Aorta (tissue), 5 donors: ENCODE data around the gene TRIM61. TPM values are rescaled to one million over a fixed set of nuclear protein-coding genes. Genes with fewer than 3 reads are reported as not detected.
A peak's percentile ranks its signal among the peaks of the same experiment; 100 is the strongest.
"Not testable (repeated sequence)": the region's sequence is repeated elsewhere in the genome, so short reads cannot be mapped to it uniquely, and the experiment has no call there.

Experiments
- ATAC-seq: fragments of 200-7000 bp; cut with Tn5 transposase; one replicate; pipeline ENCODE4 v1.9.1; 2022; ENCODE audit warnings: moderate library complexity; ENCODE audit not compliant: low FRiP score
- DNase-seq, 2 donors: peaks; one replicate each; pipeline ENCODE4 v3.0.0-alpha.2; 2020
- H3K27ac ChIP-seq, 2 donors: one replicate each; pipeline ENCODE4 v1.5.1; 2013; ENCODE audit warnings: low read length in 2 of 2, mild to moderate bottlenecking in 2 of 2, moderate library complexity in 2 of 2, control low read depth in 1 of 2, inconsistent platforms in 1 of 2, low read depth in 1 of 2
- H3K27me3 ChIP-seq, 2 donors: one replicate each; pipeline ENCODE4 v1.6.1; 2013; ENCODE audit warnings: control low read depth in 1 of 2, low read length in 1 of 2, mild to moderate bottlenecking in 1 of 2, moderate library complexity in 1 of 2; ENCODE audit not compliant: insufficient read depth in 2 of 2, control insufficient read depth in 1 of 2
- H3K36me3 ChIP-seq, 2 donors: one replicate each; pipeline ENCODE4 v1.6.1; 2013; ENCODE audit warnings: control low read depth in 1 of 2, low read length in 1 of 2, mild to moderate bottlenecking in 1 of 2; ENCODE audit not compliant: insufficient read depth in 2 of 2, control insufficient read depth in 1 of 2
- H3K4me1 ChIP-seq, 2 donors: one replicate each; pipeline ENCODE4 v1.6.1; 2013; ENCODE audit warnings: low read length in 2 of 2, control low read depth in 1 of 2, mild to moderate bottlenecking in 1 of 2, moderate library complexity in 1 of 2; ENCODE audit not compliant: insufficient read depth in 2 of 2, control insufficient read depth in 1 of 2
- H3K4me3 ChIP-seq, 2 donors: one replicate each; pipeline ENCODE4 v1.5.1; 2013; ENCODE audit warnings: low read length in 2 of 2, control low read depth in 1 of 2, mild to moderate bottlenecking in 1 of 2
- H3K9me3 ChIP-seq: one replicate; pipeline ENCODE4 v1.6.1; 2013; ENCODE audit warnings: mild to moderate bottlenecking, low read length; ENCODE audit not compliant: control insufficient read depth
- WGBS, 2 donors: extraction: QIAGEN DNeasy Blood & Tissue Kit; methylation state at CpG; one replicate each; pipeline ENCODE4 v1.1.7; 2013; 5-methylcytosine and 5-hydroxymethylcytosine counted together
- intact Hi-C, 2 donors: fragments of 100-400 bp; cut with DNase I; formaldehyde crosslinking; loops; one replicate each; pipeline versions ENCODE4 v1.14.2 to v1.15.0; 2022
- long read RNA-seq, 2 donors: library from polyadenylated mRNA; unstranded; transcript quantifications; one replicate each; pipeline ENCODE4 v2.0.0, GENCODE V29; 2020 to 2021
- polyA plus RNA-seq, 2 donors: library from polyadenylated mRNA; stranded (reverse); fragments of 200-250 nt; gene quantifications; one replicate each; pipeline ENCODE4 v1.2.3, GENCODE V29; 2013
- total RNA-seq, 2 donors: library from RNA; stranded (reverse); fragmentation: NEBNext Ultra II Directional; extraction: Animal tissue kit (Norgen Biotek cat#: 25700); gene quantifications; one replicate each; pipeline ENCODE4 v1.2.1, GENCODE V29; 2021
- donor health status: healthy with polysubstance abuse.
- donor health status: Bipolar disorder and iron deficiency.
- donor health status: DM: no; HTN: no; CAD: no.
- donor health status: DM: no; HTN: no; CAD: no.
- donor health status: DM: yes; HTN: yes; CAD: no.

Gene TRIM61
- total RNA-seq (under 1 TPM; 0.81 to 0.94 TPM), polyA plus RNA-seq (under 1 TPM; 0.50 to 0.56 TPM)
- long read RNA-seq, donor 1, partial matches to known transcripts, result 1 of 2 reads
- long read RNA-seq, donor 1, other reads (novel, unspliced or antisense), result 1 of 2 reads
- long read RNA-seq, donor 2, result 0 reads

GRCh38 chr4:164977243-164978164, at the start of gene TRIM61:
Gene TRIM61, minus strand, starts transcription at chr4:164977657. Its CDS starts 7,655 bp downstream, at chr4:164970002.
- no peaks in the 10 kb centered on the region for H3K36me3 ChIP-seq
- DNase-seq (peak; percentile 53 to 86), ATAC-seq (peak; percentile 73)
- peak within 1 kb of the TSS; percentile 15 to 38 for H3K4me3 ChIP-seq
- H3K9me3 ChIP-seq, result peaks cover 4% of the 10 kb centered on the region
- WGBS, 2 donors, result 12 to 16% methylated on average over 27 of the region's 27 CpGs
- no peak within 1 kb of the TSS for H3K27ac ChIP-seq
- intact Hi-C loops, result no loop called here
- no peaks in the 10 kb centered on the region for H3K4me1 ChIP-seq
- H3K27me3 ChIP-seq, result no peaks in the 10 kb centered on the region

DNA sequence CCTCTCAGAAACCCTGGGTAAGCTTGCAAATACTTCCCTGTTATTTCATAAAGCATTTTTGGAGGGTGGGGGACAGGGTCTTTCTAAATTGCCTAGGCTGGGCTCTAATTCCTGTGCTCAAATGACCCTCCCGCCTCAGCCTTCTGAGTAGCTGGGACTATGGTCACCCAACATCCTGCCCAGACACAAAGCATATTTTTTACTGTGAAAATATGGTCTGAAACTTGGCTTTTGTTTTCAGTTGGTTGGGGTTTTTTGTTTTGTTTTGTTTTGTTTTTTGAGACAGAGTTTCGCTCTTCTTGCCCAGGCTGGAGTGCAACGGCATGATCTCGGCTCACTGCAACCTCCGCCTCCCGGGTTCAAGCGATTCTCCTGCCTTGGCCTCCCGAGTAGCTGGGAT, 48.3 kb upstream of the TRIM61 start:
- 93 to 95% methylated on average over 8 of the region's 8 CpGs for WGBS, 2 donors
- not testable (repeated sequence) for H3K4me1 ChIP-seq

DNA sequence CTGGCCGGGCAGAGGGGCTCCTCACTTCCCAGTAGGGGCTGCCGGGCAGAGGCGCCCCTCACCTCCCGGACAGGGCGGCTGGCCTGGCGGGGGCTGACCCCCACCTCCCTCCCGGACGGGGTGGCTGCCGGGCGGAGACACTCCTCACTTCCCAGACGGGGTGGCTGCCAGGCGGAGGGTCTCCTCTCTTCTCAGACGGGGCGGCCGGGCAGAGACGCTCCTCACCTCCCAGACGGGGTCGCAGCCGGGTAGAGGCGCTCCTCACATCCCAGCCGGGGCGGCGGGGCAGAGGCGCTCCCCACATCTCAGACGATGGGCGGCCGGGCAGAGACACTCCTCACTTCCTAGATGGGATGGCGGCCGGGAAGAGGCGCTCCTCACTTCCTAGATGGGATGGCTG, 42.5 kb upstream of the TRIM61 start:
- intact Hi-C loops, H3K36me3 ChIP-seq, H3K27me3 ChIP-seq, H3K9me3 ChIP-seq, H3K4me1 ChIP-seq, H3K27ac ChIP-seq, H3K4me3 ChIP-seq, DNase-seq, ATAC-seq: not testable (repeated sequence)
- WGBS, 2 donors, result 96 to 97% methylated on average over 12 to 30 of the region's 30 CpGs

More for the DNA sequence above, 48.3 kb upstream of the TRIM61 start:
- H3K9me3 ChIP-seq, H3K27me3 ChIP-seq, H3K36me3 ChIP-seq, intact Hi-C loops, H3K27ac ChIP-seq, ATAC-seq, H3K4me3 ChIP-seq, DNase-seq: not testable (repeated sequence)

DNA sequence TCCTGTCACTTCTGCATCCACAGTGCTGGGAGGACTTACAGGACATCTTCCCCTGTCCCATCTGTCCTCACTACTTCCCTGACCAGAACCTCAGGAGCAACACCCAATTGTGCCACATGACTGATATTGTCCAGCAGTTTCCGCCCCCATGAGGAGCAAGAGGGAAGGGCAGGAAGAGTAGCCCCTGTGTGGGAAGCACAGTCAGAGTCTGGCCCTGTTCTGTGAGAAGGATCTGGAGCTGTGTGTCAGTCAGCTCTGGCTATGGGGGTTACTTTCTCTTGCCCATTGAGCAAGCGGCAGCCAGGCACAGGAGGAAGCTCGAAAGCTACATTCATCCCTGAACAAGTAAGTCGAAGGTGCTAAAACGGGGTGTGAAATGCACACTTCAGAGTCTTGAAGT, 39.5 kb upstream of the TRIM61 start:
- no peaks in the 10 kb centered on the region for H3K27me3 ChIP-seq
- intact Hi-C loops, result no loop called here
- H3K9me3 ChIP-seq, result no peaks in the 10 kb centered on the region
- WGBS, 2 donors, result 53 to 54% methylated on average over 5 of the region's 5 CpGs
- no peaks in the 10 kb centered on the region for H3K36me3 ChIP-seq
- no peak for DNase-seq
- no peak for ATAC-seq
- no peak overlapping the region for H3K27ac ChIP-seq
- no peaks in the 10 kb centered on the region for H3K4me1 ChIP-seq
- no peak overlapping the region for H3K4me3 ChIP-seq

DNA sequence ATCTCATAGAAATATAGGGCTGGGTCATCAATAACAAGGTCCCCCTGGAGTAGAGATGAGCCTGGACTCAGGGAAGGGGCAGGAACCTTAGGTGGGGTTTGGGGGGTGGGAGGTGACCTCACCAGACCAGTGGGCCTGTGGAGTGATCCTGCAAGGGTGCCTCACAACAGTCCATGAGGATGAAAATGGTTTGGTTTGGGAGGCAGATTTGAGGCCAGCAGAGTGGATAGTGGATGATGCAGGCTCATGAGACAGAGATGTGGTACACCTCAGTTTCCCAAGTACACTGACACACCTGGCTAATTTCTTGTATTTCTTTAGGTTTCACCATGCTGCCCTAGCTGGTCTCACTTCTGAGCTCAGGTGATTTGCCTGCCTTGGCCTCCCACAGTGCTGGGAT, 36.2 kb upstream of the TRIM61 start:
- intact Hi-C loops, result no loop called here
- no peaks in the 10 kb centered on the region for H3K36me3 ChIP-seq
- no peaks in the 10 kb centered on the region for H3K4me1 ChIP-seq
- no peaks in the 10 kb centered on the region for H3K27me3 ChIP-seq
- H3K4me3 ChIP-seq, result no peak overlapping the region
- H3K27ac ChIP-seq, result no peak overlapping the region
- no peaks in the 10 kb centered on the region for H3K9me3 ChIP-seq
- ATAC-seq, result peak; percentile 56
- no peak for DNase-seq

DNA sequence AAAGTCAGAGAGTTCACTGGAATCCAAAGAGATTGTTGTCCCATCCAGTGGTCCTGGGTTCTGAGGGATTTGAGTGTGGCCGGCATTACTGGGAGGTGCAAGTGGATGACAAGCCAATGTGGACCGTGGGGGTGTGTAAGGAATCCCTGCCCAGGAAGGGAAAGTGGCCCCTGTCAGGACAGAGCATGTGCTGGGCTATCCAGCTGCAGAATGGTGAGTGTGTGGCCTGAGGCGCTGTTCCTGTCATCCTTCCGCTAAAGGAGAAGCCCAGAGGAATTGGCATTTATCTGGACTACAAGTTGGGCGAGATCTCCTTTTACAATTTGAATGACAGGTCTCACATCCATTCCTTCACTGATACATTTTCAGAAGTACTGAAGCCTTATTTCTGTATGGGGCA, 33.9 kb upstream of the TRIM61 start:
- Histone ChIP-seq H3K9me3 (no peaks in the 10 kb centered on the region), H3K27me3 (no peaks in the 10 kb centered on the region), H3K27ac (no peak overlapping the region), H3K4me1 (no peaks in the 10 kb centered on the region), H3K4me3 (no peak overlapping the region), H3K36me3 (no peaks in the 10 kb centered on the region)
- ATAC-seq, result no peak
- intact Hi-C loops, result no loop called here
- WGBS, 2 donors, result 78 to 84% methylated on average over 5 of the region's 5 CpGs
- no peak for DNase-seq

DNA sequence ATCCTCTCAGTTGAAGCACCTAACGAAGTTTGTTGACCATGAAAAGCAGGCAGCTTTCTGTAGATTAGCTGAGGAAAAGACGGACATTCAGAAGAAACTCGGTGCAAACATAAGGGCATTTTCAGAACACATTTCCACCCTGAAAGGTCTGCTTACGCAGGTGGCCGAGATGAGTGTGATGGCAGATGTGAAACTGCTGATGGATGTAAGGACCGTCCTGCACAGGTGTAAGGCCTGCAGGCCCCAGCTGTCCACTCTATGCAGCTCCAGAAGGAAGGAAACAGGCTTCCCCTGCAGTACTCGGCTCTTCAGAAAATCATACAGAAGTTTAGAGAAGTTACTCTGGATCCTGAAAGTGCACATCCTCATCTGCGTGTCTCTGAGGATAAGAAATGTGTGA, 33.5 kb upstream of the TRIM61 start:
- Histone ChIP-seq H3K36me3 (no peaks in the 10 kb centered on the region), H3K4me1 (no peaks in the 10 kb centered on the region), H3K27ac (no peak overlapping the region), H3K4me3 (no peak overlapping the region), H3K27me3 (no peaks in the 10 kb centered on the region), H3K9me3 (no peaks in the 10 kb centered on the region)
- WGBS, 2 donors, result 85 to 89% methylated on average over 8 of the region's 8 CpGs
- ATAC-seq (no peak), DNase-seq (no peak)
- intact Hi-C loops, result no loop called here

GRCh38 chr4:165010487-165010886, 33.0 kb upstream of the TRIM61 start:
- H3K27ac ChIP-seq, result no peak overlapping the region
- 67 to 75% methylated on average over 2 of the region's 2 CpGs for WGBS, 2 donors
- H3K36me3 ChIP-seq, result no peaks in the 10 kb centered on the region
- H3K9me3 ChIP-seq, result no peaks in the 10 kb centered on the region
- intact Hi-C loops, result no loop called here
- no peak for ATAC-seq
- H3K4me3 ChIP-seq, result no peak overlapping the region
- H3K27me3 ChIP-seq, result no peaks in the 10 kb centered on the region
- no peak for DNase-seq
- no peaks in the 10 kb centered on the region for H3K4me1 ChIP-seq
